Neural cell (in vitro differentiated cells): Measurements from ENCODE around the gene ABCA4. TPM values are rescaled to one million over a fixed set of nuclear protein-coding genes. Genes with fewer than 3 reads are reported as not detected.

Source experiments
- H2AFZ ChIP-seq: fragments of 200-600, 300-800 bp; sonication (generic), shearing (Covaris generic); 2 replicates; pipeline ENCODE4 v1.6.0; 2014; ENCODE audit warnings: low read depth, mild to moderate bottlenecking, antibody characterized with exemption, low read length, moderate library complexity
- H3F3A ChIP-seq: fragments of 200-600 bp; shearing (Covaris generic); 2 replicates; pipeline ENCODE4 v1.6.1; 2016; ENCODE audit warnings: mild to moderate bottlenecking, moderate library complexity, mixed read lengths, antibody characterized with exemption, low read length; ENCODE audit not compliant: insufficient read depth, poor library complexity, severe bottlenecking
- H3K27ac ChIP-seq: fragments of 200-600, 300-800 bp; sonication (generic), shearing (Covaris generic); 2 replicates; pipeline ENCODE4 v1.5.1; 2014; ENCODE audit warnings: mild to moderate bottlenecking, low read length, moderate library complexity
- H3K27me3 ChIP-seq: fragments of 300-800, 200-600 bp; sonication (generic), shearing (Covaris generic); 2 replicates; pipeline ENCODE4 v1.6.0; 2014; ENCODE audit warnings: mild to moderate bottlenecking, low read depth, low read length, moderate library complexity; ENCODE audit not compliant: insufficient read depth
- H3K36me3 ChIP-seq: fragments of 300-800, 200-600 bp; sonication (generic), shearing (Covaris generic); 2 replicates; pipeline ENCODE4 v1.5.1; 2014; ENCODE audit warnings: mild to moderate bottlenecking, antibody characterized with exemption, low read length, moderate library complexity; ENCODE audit not compliant: insufficient read depth
- H3K4me2 ChIP-seq: fragments of 300-800, 200-600 bp; sonication (generic), shearing (Covaris generic); 2 replicates; pipeline ENCODE4 v1.6.0; 2014; ENCODE audit warnings: mild to moderate bottlenecking, low read length
- H3K4me3 ChIP-seq: fragments of 300-800, 200-600 bp; sonication (generic), shearing (Covaris generic); 2 replicates; pipeline ENCODE4 v1.5.1; 2014; ENCODE audit warnings: mild to moderate bottlenecking, low read length, moderate library complexity
- H3K79me2 ChIP-seq: fragments of 200-600 bp; shearing (Covaris generic); replicated peaks from 2 replicates; pipeline ENCODE4 v1.6.0; 2014; ENCODE audit warnings: mild to moderate bottlenecking, low read length, moderate library complexity; ENCODE audit not compliant: insufficient read depth
- H3K9ac ChIP-seq: fragments of 300-800, 200-600 bp; sonication (generic), shearing (Covaris generic); 2 replicates; pipeline ENCODE4 v1.6.1; 2016; ENCODE audit warnings: mild to moderate bottlenecking, low read length, mixed read lengths
- H3K9me2 ChIP-seq: fragments of 200-600 bp; shearing (Covaris generic); 2 replicates; pipeline ENCODE4 v1.6.1; 2016; ENCODE audit warnings: mild to moderate bottlenecking, low read length, mixed read lengths; ENCODE audit not compliant: insufficient read depth
- H3K9me3 ChIP-seq: fragments of 200-600, 300-800 bp; sonication (generic), shearing (Covaris generic); 2 replicates; pipeline ENCODE4 v1.6.1; 2016; ENCODE audit warnings: mild to moderate bottlenecking, mixed run types, low read length, moderate library complexity, mixed read lengths
- H4K20me1 ChIP-seq: fragments of 200-600 bp; shearing (Covaris generic); 2 replicates; pipeline ENCODE4 v1.6.1; 2016; ENCODE audit warnings: mild to moderate bottlenecking, mixed run types; ENCODE audit not compliant: insufficient read depth
- EP300 ChIP-seq: fragments of 450-650 bp; conservative IDR thresholded peaks from 2 replicates; pipeline ENCODE4 v1.6.1; 2014; ENCODE audit warnings: antibody characterized with exemption, mild to moderate bottlenecking, moderate library complexity; ENCODE audit not compliant: poor library complexity, severe bottlenecking
- EZH2 ChIP-seq: fragments of 200-600, 300-800 bp; shearing (Covaris generic), sonication (generic); IDR thresholded peaks from 2 replicates; pipeline ENCODE4 v1.6.1; 2014; ENCODE audit warnings: antibody characterized with exemption, low read length, borderline replicate concordance, mild to moderate bottlenecking; ENCODE audit not compliant: insufficient read depth, poor library complexity, severe bottlenecking
- MXI1 ChIP-seq: fragments of 450-650 bp; conservative IDR thresholded peaks from 2 replicates; pipeline ENCODE4 v1.6.1; 2014; ENCODE audit warnings: antibody characterized with exemption, mild to moderate bottlenecking; ENCODE audit not compliant: poor library complexity, severe bottlenecking
- POLR2AphosphoS5 ChIP-seq: IDR thresholded peaks from 2 replicates; pipeline ENCODE4 v1.6.1; 2012
- RAD21 ChIP-seq: fragments of 450-650 bp; conservative IDR thresholded peaks from 2 replicates; pipeline ENCODE4 v1.6.1; 2014; ENCODE audit warnings: antibody characterized with exemption, mild to moderate bottlenecking, moderate library complexity
- SMC3 ChIP-seq: fragments of 450-650 bp; conservative IDR thresholded peaks from 2 replicates; pipeline ENCODE4 v1.6.1; 2014; ENCODE audit warnings: antibody characterized with exemption, mild to moderate bottlenecking, moderate library complexity; ENCODE audit not compliant: poor library complexity
- TAF1 ChIP-seq: IDR thresholded peaks from 2 replicates; pipeline ENCODE4 v1.6.1; 2012; ENCODE audit warnings: low read depth
- polyA plus RNA-seq: library from polyadenylated mRNA; depleted of rRNA; stranded (reverse); fragments of >200 nt; gene quantifications from 2 replicates; pipeline ENCODE4 v1.2.3, GENCODE V29; 2014
- TF ChIP-seq, protein P1 (sequence below): fragments of 450-650 bp; IDR thresholded peaks from 2 replicates; pipeline ENCODE4 v1.5.1; 2014; ENCODE audit warnings: antibody characterized with exemption, mild to moderate bottlenecking, moderate library complexity; ENCODE audit not compliant: poor library complexity, severe bottlenecking
- TF ChIP-seq, protein P2 (sequence below): IDR thresholded peaks from 2 replicates; pipeline ENCODE4 v1.6.1; 2012; ENCODE audit warnings: borderline replicate concordance

ABCA4 gene
- polyA plus RNA-seq, 1 donor from 2014 or later: not detected

DNA sequence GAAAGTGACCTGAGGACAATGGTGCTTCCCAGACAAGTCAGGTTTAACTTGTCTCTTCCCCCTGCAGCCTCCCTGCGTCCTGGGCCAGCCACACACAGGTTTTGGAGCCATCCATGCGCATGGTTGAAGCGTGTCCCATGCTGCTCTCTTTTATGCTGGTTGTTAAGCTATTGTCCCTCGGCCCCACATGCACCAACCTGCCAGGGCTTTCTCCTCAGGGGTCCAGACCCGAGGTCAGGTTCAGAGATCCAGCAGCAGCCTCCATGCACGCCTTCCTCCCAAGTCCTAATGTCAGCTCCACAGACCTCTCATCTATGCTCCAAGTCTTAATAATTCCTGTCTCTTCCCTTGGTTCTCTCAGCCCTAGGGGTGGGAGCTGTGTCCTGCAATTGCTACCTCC lies 1.6 kb downstream of the ABCA4 start:
- Histone ChIP-seq H3K9me2 (no peaks in the 10 kb centered on the region), H3K79me2 (no peaks in the 10 kb centered on the region), H3K27ac (no peak overlapping the region), H3K27me3 (no peaks in the 10 kb centered on the region), H3K9me3 (no peaks in the 10 kb centered on the region), H4K20me1 (no peaks in the 10 kb centered on the region), H3K36me3 (no peaks in the 10 kb centered on the region), H3K4me2 (no peak overlapping the region), H3F3A (no peaks in the 10 kb centered on the region), H3K4me3 (no peak overlapping the region), H2AFZ (no peak overlapping the region), H3K9ac (no peak overlapping the region)
- no peak for TF ChIP-seq EP300
- TF ChIP-seq, protein P1, sequence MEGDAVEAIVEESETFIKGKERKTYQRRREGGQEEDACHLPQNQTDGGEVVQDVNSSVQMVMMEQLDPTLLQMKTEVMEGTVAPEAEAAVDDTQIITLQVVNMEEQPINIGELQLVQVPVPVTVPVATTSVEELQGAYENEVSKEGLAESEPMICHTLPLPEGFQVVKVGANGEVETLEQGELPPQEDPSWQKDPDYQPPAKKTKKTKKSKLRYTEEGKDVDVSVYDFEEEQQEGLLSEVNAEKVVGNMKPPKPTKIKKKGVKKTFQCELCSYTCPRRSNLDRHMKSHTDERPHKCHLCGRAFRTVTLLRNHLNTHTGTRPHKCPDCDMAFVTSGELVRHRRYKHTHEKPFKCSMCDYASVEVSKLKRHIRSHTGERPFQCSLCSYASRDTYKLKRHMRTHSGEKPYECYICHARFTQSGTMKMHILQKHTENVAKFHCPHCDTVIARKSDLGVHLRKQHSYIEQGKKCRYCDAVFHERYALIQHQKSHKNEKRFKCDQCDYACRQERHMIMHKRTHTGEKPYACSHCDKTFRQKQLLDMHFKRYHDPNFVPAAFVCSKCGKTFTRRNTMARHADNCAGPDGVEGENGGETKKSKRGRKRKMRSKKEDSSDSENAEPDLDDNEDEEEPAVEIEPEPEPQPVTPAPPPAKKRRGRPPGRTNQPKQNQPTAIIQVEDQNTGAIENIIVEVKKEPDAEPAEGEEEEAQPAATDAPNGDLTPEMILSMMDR: no peak
- no peak for TF ChIP-seq TAF1
- no peak for TF ChIP-seq SMC3
- no peak for TF ChIP-seq MXI1
- TF ChIP-seq RAD21: no peak
- TF ChIP-seq, protein P2, sequence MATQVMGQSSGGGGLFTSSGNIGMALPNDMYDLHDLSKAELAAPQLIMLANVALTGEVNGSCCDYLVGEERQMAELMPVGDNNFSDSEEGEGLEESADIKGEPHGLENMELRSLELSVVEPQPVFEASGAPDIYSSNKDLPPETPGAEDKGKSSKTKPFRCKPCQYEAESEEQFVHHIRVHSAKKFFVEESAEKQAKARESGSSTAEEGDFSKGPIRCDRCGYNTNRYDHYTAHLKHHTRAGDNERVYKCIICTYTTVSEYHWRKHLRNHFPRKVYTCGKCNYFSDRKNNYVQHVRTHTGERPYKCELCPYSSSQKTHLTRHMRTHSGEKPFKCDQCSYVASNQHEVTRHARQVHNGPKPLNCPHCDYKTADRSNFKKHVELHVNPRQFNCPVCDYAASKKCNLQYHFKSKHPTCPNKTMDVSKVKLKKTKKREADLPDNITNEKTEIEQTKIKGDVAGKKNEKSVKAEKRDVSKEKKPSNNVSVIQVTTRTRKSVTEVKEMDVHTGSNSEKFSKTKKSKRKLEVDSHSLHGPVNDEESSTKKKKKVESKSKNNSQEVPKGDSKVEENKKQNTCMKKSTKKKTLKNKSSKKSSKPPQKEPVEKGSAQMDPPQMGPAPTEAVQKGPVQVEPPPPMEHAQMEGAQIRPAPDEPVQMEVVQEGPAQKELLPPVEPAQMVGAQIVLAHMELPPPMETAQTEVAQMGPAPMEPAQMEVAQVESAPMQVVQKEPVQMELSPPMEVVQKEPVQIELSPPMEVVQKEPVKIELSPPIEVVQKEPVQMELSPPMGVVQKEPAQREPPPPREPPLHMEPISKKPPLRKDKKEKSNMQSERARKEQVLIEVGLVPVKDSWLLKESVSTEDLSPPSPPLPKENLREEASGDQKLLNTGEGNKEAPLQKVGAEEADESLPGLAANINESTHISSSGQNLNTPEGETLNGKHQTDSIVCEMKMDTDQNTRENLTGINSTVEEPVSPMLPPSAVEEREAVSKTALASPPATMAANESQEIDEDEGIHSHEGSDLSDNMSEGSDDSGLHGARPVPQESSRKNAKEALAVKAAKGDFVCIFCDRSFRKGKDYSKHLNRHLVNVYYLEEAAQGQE: no peak
- TF ChIP-seq POLR2AphosphoS5: no peak
- no peak for TF ChIP-seq EZH2

DNA sequence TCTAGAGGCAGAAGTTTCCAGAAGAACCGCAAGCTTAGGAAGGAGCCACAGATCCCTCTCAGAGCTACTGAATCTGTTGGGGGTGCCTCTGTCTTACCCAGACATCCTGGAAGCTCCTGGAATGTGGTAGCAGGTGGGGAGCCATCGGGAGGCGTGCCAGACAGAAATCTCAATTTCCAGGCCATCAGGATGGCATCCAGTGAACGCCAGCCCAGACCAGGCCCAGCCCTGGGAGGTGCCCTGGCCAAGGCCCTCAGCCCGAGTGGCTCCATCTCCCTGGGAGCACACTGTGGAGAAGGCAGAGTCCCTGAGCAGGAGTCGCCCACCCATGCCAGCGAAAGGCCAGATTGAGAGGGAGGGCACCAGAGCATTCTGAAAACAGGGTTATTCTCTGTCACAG lies 2.5 kb downstream of the ABCA4 start:
- Histone ChIP-seq H3K36me3 (no peaks in the 10 kb centered on the region), H2AFZ (no peak overlapping the region), H4K20me1 (no peaks in the 10 kb centered on the region), H3K9me2 (no peaks in the 10 kb centered on the region), H3K4me3 (no peak overlapping the region), H3K9ac (no peak overlapping the region), H3K79me2 (no peaks in the 10 kb centered on the region), H3K9me3 (no peaks in the 10 kb centered on the region), H3K4me2 (no peak overlapping the region), H3K27me3 (no peaks in the 10 kb centered on the region), H3K27ac (no peak overlapping the region), H3F3A (no peaks in the 10 kb centered on the region)
- TF ChIP-seq POLR2AphosphoS5 (no peak), EP300 (no peak), TAF1 (no peak)
- TF ChIP-seq, protein P2: no peak
